ENCODE data around the gene MPG. TPM values are rescaled to one million over a fixed set of nuclear protein-coding genes. Genes with fewer than 3 reads are reported as not detected.
"Not testable (repeated sequence)": the region's sequence is repeated elsewhere in the genome, so short reads cannot be mapped to it uniquely, and the experiment has no call there.

The MPG gene
- total and polyA plus RNA-seq, 12 donors, result 32.2 to 88.5 (median 41.1) TPM

DNA sequence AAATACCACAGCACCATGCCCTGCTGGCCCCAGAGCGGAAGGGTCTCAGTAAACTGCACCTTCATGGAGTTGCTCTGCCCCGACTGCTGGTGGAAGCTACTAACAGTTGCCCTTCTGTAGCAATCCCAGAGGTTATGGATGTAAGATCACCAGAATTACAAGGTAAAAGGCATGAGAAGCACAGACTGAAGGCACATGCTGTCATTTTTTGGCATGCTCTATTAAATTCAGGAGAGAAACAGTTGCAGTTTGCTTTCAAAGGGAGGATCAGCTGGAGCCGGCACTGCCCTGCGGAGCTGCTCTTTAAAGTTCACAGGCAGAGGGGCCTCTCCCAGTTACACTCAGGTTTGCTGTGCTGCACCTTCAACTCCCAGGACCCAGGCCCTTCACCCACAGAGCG is 41.3 kb downstream of the MPG start:
- no peaks in the 10 kb centered on the region for H3K27me3 ChIP-seq
- DNase-seq (no peak), ATAC-seq (no peak)
- peaks cover 0 to 53% (median 3%) of the 10 kb centered on the region in 9 donors for H3K36me3 ChIP-seq
- intact Hi-C loops (cut with DNase I), result loop anchor here in 2 of 10 donors (5.0 kb wide), 1 partner anchor 243 kb away; no protein-coding TSS in a partner anchor
- H3K9me3 ChIP-seq, result no peaks in the 10 kb centered on the region
- TF ChIP-seq, protein P1, sequence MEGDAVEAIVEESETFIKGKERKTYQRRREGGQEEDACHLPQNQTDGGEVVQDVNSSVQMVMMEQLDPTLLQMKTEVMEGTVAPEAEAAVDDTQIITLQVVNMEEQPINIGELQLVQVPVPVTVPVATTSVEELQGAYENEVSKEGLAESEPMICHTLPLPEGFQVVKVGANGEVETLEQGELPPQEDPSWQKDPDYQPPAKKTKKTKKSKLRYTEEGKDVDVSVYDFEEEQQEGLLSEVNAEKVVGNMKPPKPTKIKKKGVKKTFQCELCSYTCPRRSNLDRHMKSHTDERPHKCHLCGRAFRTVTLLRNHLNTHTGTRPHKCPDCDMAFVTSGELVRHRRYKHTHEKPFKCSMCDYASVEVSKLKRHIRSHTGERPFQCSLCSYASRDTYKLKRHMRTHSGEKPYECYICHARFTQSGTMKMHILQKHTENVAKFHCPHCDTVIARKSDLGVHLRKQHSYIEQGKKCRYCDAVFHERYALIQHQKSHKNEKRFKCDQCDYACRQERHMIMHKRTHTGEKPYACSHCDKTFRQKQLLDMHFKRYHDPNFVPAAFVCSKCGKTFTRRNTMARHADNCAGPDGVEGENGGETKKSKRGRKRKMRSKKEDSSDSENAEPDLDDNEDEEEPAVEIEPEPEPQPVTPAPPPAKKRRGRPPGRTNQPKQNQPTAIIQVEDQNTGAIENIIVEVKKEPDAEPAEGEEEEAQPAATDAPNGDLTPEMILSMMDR (IDR thresholded peaks at IDR 0.05), result no peak
- WGBS, 2 donors, result 95% methylated on average over 5 of the region's 5 CpGs
- H3K4me3 ChIP-seq, result no peak overlapping the region
- no peak overlapping the region for H3K27ac ChIP-seq
- peaks cover 0 to 7% (median 0%) of the 10 kb centered on the region in 9 donors for H3K4me1 ChIP-seq

GRCh38 chr16:119835-120491 is 41.9 kb downstream of the MPG start:
- Histone ChIP-seq H3K4me1 (peaks cover 0 to 7% (median 0%) of the 10 kb centered on the region in 9 donors), H3K36me3 (peaks cover 0 to 58% (median 0%) of the 10 kb centered on the region in 9 donors), H3K27ac (no peak overlapping the region), H3K4me3 (no peak overlapping the region), H3K27me3 (no peaks in the 10 kb centered on the region), H3K9me3 (no peaks in the 10 kb centered on the region)
- no peak for ATAC-seq
- DNase-seq, result no peak
- intact Hi-C loops (cut with DNase I), result loop anchor here in 2 of 10 donors (5.0 kb wide), 1 partner anchor 242 kb away; no protein-coding TSS in a partner anchor
- TF ChIP-seq, protein P1 (IDR thresholded peaks at IDR 0.05), result no peak
- 87 to 89% methylated on average over 3 of the region's 3 CpGs for WGBS, 2 donors

DNA sequence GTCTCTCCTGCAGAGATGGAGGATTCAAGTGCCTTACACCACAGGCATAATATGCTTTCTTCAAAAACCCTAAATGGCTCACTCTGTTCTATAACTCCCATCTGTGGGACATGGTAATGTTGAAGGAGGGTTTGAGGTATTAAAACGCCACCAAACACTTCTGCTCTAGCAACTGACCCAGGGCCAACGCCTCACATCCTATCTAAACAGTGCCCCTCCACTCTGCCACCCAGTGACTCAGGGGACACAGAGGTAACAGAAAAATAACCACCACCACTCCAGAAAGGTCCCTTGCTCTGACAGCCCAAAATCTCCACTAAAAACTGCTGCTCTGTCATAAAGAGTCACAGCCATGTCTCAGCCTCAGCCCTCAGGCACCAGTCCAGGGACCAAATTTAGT is 42.7 kb downstream of the MPG start:
- ATAC-seq (no peak), DNase-seq (no peak)
- Histone ChIP-seq H3K27ac (no peak overlapping the region), H3K4me3 (no peak overlapping the region), H3K9me3 (no peaks in the 10 kb centered on the region), H3K4me1 (peaks cover 0 to 7% (median 0%) of the 10 kb centered on the region in 9 donors), H3K27me3 (no peaks in the 10 kb centered on the region), H3K36me3 (peaks cover 0 to 52% (median 0%) of the 10 kb centered on the region in 9 donors)
- TF ChIP-seq, protein P1 (IDR thresholded peaks at IDR 0.05), result no peak
- WGBS, 2 donors, result 93 to 96% methylated on average over 2 of the region's 2 CpGs
- intact Hi-C loops (cut with DNase I), result no loop called here

- no peak overlapping the region for H3K27ac ChIP-seq
- no peaks in the 10 kb centered on the region for H3K27me3 ChIP-seq
- ATAC-seq, result no peak
- TF ChIP-seq, protein P1 (IDR thresholded peaks at IDR 0.05), result no peak
- H3K4me3 ChIP-seq, result no peak overlapping the region
- DNase-seq, result no peak
- H3K4me1 ChIP-seq, result peaks cover 0 to 6% (median 0%) of the 10 kb centered on the region in 9 donors
- peaks cover 0 to 37% (median 0%) of the 10 kb centered on the region in 9 donors for H3K36me3 ChIP-seq
- intact Hi-C loops (cut with DNase I), result no loop called here
- H3K9me3 ChIP-seq, result no peaks in the 10 kb centered on the region
- WGBS, 2 donors, result 88 to 96% methylated on average over 1 of the region's 1 CpG
These were observed 44.3 kb downstream of the MPG start for GRCh38 chr16:122361-122760.

- intact Hi-C loops (cut with DNase I); ATAC-seq; DNase-seq; H3K27ac ChIP-seq; H3K4me1 ChIP-seq; H3K9me3 ChIP-seq; H3K27me3 ChIP-seq; H3K4me3 ChIP-seq: not testable (repeated sequence)
- 89 to 90% methylated on average over 19 of the region's 19 CpGs for WGBS, 2 donors
- H3K36me3 ChIP-seq, result peaks cover 0 to 29% (median 0%) of the 10 kb centered on the region in 9 donors
These were observed 45.7 kb downstream of the MPG start for GRCh38 chr16:123558-124350.
